ENCODE measurements around the gene COX6B2.
"Not testable (repeated sequence)": the region's sequence is repeated elsewhere in the genome, so short reads cannot be mapped to it uniquely, and the experiment has no call there.

Gene COX6B2, protein sequence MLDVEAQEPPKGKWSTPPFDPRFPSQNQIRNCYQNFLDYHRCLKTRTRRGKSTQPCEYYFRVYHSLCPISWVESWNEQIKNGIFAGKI

DNA sequence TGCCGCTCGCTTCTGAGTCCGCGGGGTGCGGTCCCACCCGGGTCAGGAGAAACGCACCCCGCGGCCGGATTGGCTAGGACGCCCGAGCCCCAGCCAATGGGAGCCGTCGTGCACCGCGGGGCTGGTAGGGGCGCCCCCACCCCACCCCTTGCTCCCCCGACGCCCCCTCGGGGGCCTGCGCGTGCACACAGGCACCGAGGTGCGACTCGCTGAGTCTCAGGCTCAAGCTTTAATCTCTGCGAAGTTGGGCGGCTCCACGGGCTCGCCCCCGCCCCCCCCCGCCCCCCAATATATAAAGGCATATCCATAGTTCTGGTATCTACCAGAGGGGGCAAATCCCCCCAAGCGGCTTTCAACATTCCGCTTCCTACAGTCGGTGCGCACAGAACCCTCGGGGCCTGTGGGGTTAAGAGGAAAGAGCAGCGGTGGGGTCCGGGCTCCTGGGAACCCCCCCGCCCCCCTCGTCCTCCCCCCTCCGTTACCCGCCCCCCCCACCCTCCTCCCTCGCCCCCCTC, at the start of gene COX6B2:
COX6B2 (minus strand) TSS at position 22 of the 515 bp plus-strand sequence. CDS start 198 bp downstream, outside the sequence.
- Mint-ChIP-seq H3K27me3 (peaks cover 72% of the 10 kb centered on the region), H3K4me3 (peak within 1 kb of the TSS; percentile 73), H3K27ac (ENCODE audit: low read depth) (peak within 1 kb of the TSS; percentile 25), H3K9me3 (no peaks in the 10 kb centered on the region), H3K36me3 (ENCODE audit: insufficient read depth) (peaks cover 3% of the 10 kb centered on the region), H3K4me1 (peaks cover 26% of the 10 kb centered on the region)
- ATAC-seq (replicated peaks; ENCODE audit: extremely low read depth, poor library complexity, severe bottlenecking) = no peak
- DNase-seq (ENCODE audit: low spot score in 2 of 2) = no peak

DNA sequence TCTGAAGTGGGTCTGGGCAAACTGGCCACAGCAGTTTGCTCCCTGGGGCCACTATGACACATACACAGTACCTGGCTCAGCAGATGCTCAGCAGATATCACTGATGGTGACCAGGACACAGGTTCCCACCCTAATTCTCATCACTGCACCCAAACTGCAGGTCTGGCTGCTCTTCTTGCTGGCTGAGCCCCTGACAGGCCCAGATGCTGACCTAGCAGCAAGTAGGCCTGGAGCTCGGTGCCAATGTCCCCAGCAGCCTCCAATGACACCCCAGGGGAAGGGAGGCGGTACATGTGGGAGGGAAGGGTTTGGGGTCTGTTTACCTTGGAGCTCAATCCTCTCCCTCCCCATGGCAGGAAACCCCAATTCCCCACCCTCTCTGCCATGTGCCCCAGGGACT, 48.0 kb upstream of the COX6B2 start:
- no peaks in the 10 kb centered on the region for H3K9me3 Mint-ChIP-seq
- H3K4me3 Mint-ChIP-seq = no peak overlapping the region

DNA sequence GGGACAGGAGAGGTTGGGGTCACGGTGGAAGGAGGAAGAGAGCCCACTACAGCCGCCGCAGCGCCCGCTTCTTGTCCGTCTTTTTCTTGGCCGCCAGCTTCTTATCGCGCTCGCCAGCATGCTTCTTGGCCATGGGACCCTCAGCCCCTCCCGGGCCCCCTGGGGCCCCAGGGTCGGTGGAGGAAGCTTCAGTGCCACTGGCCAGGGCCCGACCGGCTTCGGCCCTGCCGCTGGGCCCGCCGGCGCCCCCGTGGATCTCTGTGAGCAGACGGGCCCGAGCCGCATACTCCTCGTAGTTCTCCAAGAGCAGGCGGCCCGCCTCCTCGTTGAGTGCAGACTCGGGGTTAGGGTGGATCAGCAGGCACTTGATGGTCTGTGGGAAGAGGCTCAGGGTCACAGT, 46.9 kb upstream of the COX6B2 start:
- not testable (repeated sequence) for DNase-seq (ENCODE audit: low spot score in 2 of 2); H3K9me3 Mint-ChIP-seq; H3K27ac Mint-ChIP-seq (ENCODE audit: low read depth); H3K4me3 Mint-ChIP-seq; ATAC-seq (replicated peaks; ENCODE audit: extremely low read depth, poor library complexity, severe bottlenecking); H3K27me3 Mint-ChIP-seq
- Mint-ChIP-seq H3K36me3 (ENCODE audit: insufficient read depth) (peaks cover 44% of the 10 kb centered on the region), H3K4me1 (peaks cover 24% of the 10 kb centered on the region)

More for the DNA sequence above, 48.0 kb upstream of the COX6B2 start:
- no peak for DNase-seq (ENCODE audit: low spot score in 2 of 2)
- Mint-ChIP-seq H3K27ac (ENCODE audit: low read depth) (no peak overlapping the region), H3K4me1 (peaks cover 35% of the 10 kb centered on the region), H3K36me3 (ENCODE audit: insufficient read depth) (peaks cover 50% of the 10 kb centered on the region), H3K27me3 (no peaks in the 10 kb centered on the region)
- no peak for ATAC-seq (replicated peaks; ENCODE audit: extremely low read depth, poor library complexity, severe bottlenecking)

DNA sequence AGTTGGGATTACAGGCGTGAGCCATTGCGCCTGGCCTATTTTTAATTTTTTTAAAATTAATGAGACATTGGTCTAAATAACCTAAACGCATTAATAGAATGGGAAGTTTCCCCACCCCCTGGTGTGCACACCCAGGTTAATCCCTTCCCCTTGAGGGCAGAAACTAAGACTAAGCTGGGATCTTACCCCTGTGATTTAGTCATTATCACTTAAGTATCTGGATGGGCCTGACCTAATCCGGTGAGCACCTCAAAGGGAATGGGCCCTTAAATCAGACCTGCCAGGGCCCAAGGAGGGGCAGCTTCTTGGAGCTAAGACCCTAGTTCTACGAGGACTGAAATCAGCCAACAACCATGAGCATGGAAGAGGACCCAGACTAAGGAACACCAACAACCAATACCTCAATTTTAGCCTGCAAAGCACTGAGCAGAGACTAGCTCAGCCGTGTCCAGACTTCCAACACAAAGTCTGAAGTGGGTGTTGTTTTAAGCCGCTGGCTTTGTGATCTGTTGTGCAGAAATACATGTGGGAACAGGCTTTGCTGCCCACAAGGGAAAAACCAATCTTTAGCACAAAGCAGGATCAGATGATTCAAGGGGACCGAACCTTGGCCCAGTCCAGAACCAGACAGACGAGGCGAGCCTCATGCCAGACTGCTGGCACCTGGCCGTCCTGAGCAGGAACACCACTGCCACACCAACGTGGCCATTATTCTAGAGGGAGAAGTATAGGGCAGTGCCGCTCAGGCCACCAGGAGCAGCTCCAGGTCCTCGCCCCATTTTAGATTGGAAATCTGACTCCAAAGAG, 46.0 kb upstream of the COX6B2 start:
- ATAC-seq (replicated peaks; ENCODE audit: extremely low read depth, poor library complexity, severe bottlenecking) = no peak
- peaks cover 15% of the 10 kb centered on the region for H3K4me1 Mint-ChIP-seq
- peaks cover 39% of the 10 kb centered on the region for H3K36me3 Mint-ChIP-seq (ENCODE audit: insufficient read depth)
- H3K4me3 Mint-ChIP-seq = no peak overlapping the region
- no peak for DNase-seq (ENCODE audit: low spot score in 2 of 2)
- H3K27ac Mint-ChIP-seq (ENCODE audit: low read depth) = no peak overlapping the region
- no peaks in the 10 kb centered on the region for H3K9me3 Mint-ChIP-seq
- H3K27me3 Mint-ChIP-seq = no peaks in the 10 kb centered on the region

DNA sequence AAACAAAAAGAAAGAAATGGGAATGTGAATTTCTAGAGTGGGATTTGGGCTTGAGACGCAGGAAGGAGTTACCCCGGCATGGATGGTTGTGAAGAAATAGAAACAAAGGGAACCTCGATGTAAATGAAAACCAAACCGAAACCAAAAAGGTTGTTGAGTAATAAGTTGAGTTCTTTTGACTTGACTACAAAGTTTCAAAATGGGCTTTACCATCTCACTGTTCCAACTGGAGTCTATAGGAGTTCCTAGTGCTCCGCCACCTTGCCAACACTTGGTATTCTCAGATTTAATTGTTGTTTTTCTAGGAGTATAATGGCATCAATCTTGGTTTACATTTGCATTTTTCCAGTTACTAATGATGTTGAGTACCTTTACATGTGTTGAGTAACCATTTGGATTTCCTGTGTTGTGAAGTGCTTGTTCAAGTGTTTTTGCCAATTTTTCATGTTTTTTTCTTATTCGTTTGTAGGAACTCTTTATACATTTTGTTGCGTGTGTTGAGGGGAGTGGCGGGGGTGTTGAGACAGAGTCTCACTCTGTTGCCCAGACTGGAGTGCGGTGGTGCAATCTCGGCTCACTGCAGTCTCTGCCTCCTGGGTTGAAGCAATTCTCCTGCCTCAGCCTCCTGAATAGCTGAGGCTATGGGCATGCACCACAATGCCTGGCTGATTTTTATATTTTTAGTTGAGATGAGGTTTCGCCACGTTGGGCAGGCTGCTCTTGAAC, 43.8 kb upstream of the COX6B2 start:
- no peak for ATAC-seq (replicated peaks; ENCODE audit: extremely low read depth, poor library complexity, severe bottlenecking)

DNA sequence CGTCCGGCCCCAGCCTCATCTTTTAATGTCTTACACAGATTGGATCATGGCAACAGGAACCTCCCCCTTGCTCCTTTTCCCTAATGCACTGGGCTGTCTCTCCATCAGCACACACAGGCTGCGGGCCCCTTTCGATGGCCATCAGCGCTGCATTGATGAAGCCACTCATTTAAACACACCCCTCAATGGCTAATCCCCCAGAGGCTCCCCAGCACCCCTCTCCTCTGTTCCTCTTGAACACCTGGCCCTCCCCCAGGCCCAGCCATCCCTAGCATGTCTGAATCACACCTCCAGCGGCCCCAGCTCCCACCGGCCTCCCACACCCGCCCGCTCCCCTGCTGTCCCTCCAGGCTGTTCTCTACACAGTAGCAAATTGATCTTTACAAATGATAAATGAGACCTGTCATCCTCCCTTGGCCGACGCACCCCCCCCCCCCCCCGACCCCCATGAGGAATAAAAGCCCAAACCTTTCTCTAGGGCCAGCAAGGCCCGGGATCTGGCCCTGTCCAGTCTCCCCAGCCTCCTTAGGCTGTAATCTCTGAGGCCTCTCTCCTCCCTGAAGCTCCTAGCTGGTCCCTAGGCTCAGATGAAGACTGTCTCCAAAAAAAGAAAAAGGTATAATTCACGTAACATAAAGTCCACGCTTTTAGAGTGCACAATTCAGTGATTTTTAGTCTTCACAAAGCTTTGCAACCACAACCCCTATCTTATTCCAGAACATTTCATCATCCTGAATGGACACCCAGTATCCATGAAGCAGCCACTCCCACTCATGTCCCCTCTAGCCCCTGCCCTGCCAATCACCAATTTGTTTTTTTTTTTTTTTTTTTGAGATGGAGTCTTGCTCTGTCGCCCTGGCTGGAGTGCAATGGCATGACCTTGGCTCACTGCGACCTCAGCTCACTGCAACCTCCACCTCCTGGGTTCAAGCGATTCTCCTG, 38.6 kb upstream of the COX6B2 start:
- peaks cover 25% of the 10 kb centered on the region for H3K36me3 Mint-ChIP-seq (ENCODE audit: insufficient read depth)
- H3K27me3 Mint-ChIP-seq = no peaks in the 10 kb centered on the region
- no peak overlapping the region for H3K4me3 Mint-ChIP-seq
- no peak for DNase-seq (ENCODE audit: low spot score in 2 of 2)
- ATAC-seq (replicated peaks; ENCODE audit: extremely low read depth, poor library complexity, severe bottlenecking) = no peak
- no peaks in the 10 kb centered on the region for H3K9me3 Mint-ChIP-seq
- H3K27ac Mint-ChIP-seq (ENCODE audit: low read depth) = peak overlapping the region; percentile 19
- H3K4me1 Mint-ChIP-seq = peaks cover 36% of the 10 kb centered on the region

More for the DNA sequence above, 43.8 kb upstream of the COX6B2 start:
- no peak for DNase-seq (ENCODE audit: low spot score in 2 of 2)
- Mint-ChIP-seq H3K36me3 (ENCODE audit: insufficient read depth) (peaks cover 26% of the 10 kb centered on the region), H3K4me1 (peaks cover 14% of the 10 kb centered on the region), H3K27ac (ENCODE audit: low read depth) (peak overlapping the region; percentile 55), H3K27me3 (no peaks in the 10 kb centered on the region), H3K9me3 (no peaks in the 10 kb centered on the region), H3K4me3 (peak overlapping the region; percentile 16)

DNA sequence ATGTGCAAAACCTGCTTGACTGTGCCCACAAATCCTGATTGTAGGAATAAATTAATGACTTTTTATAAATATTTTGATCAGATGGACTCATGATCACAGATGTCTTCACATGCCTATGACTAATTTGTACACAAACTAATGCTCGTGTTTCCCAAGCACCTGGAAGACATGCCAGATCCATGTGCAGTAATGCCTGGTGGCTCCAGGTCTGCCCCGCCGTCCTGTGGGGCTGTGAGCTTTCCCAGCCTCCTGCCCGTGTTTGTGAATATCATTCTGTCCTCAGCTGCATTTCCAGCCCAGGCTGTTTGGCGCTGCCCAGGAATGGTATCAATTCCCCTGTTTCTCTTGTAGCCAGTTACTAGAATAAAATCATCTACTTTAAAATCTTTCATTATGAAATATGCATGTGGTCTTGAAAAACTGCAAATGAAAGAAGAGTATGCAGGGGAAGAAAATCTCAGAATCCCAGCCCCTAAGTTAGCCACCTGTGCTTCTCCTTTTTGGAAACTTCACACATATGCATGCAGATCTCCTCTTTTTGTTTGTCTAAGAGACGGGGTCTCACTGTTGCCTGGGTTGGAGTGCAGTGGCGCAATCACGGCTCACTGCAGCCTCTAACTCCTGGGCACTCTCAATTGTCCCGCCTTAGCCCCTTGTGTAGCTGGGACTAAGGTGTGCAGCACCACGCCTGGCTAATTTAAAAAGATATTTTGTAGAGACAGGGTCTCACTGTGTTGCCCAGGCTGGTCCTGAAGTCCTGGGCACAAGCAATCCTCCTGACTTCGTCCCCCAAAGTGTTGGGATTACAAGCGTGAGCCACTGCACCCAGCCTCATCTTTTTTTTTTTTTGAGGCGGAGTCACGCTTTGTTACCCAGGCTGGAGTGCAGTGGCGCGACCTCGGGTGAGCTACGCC, 37.4 kb upstream of the COX6B2 start:
- Mint-ChIP-seq H3K36me3 (ENCODE audit: insufficient read depth) (peaks cover 35% of the 10 kb centered on the region), H3K27ac (ENCODE audit: low read depth) (no peak overlapping the region)

DNA sequence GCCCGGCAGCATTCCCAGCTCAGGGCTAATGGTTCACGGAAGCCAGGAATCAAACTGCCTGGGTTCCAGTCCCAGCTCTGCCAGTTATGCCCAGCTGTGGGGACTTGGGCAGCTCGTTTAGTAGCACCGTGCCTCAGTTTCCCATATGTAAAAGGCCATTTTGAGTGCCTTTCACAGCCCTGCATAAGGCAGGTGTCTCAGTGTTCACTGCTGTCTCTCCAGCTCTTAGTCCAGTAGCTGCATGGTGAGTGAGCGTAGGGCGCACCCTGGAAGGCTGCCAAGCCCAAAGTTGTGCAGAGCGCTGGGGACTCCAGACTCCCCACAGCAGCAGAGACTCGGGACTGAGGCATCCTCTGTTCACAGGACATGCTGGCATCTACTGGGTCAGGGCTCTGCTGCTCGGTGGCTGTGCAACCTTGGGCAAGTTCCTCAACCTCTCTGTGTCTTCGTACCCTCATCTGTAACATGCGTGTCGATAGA, 36.7 kb upstream of the COX6B2 start:
- H3K4me3 Mint-ChIP-seq = no peak overlapping the region
- ATAC-seq (replicated peaks; ENCODE audit: extremely low read depth, poor library complexity, severe bottlenecking) = no peak
- peaks cover 53% of the 10 kb centered on the region for H3K4me1 Mint-ChIP-seq
- no peaks in the 10 kb centered on the region for H3K9me3 Mint-ChIP-seq
- peaks cover 41% of the 10 kb centered on the region for H3K36me3 Mint-ChIP-seq (ENCODE audit: insufficient read depth)
- H3K27ac Mint-ChIP-seq (ENCODE audit: low read depth) = no peak overlapping the region
- no peaks in the 10 kb centered on the region for H3K27me3 Mint-ChIP-seq
- DNase-seq (ENCODE audit: low spot score in 2 of 2) = no peak

More for the DNA sequence above, 37.4 kb upstream of the COX6B2 start:
- ATAC-seq (replicated peaks; ENCODE audit: extremely low read depth, poor library complexity, severe bottlenecking) (no peak), DNase-seq (ENCODE audit: low spot score in 2 of 2) (no peak)
- H3K4me1 Mint-ChIP-seq = peaks cover 46% of the 10 kb centered on the region
- no peaks in the 10 kb centered on the region for H3K27me3 Mint-ChIP-seq
- H3K4me3 Mint-ChIP-seq = no peak overlapping the region
- H3K9me3 Mint-ChIP-seq = no peaks in the 10 kb centered on the region

DNA sequence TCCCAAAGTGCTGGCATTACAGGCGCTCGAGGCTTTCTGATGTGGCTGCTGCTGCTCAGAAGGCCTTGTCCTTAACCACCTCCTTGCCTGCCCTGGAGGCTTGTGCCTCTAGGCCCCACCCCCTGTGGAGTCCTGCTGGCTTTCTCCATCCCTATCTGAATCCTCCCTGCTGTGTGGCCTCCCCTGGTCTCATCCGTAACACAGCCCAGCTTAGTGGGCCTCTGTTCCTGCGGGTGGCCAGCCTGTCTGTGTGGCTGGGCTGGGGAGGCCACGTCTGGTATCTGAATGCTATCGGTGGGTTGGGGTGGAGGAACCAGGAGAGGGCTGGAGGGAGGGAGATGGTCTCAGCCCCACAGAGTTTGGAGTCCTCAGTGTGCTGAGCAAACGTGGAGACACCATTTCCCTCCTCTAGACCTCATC, 36.0 kb upstream of the COX6B2 start:
- H3K4me3 Mint-ChIP-seq = no peak overlapping the region
- DNase-seq (ENCODE audit: low spot score in 2 of 2) (no peak), ATAC-seq (replicated peaks; ENCODE audit: extremely low read depth, poor library complexity, severe bottlenecking) (no peak)
- peaks cover 48% of the 10 kb centered on the region for H3K36me3 Mint-ChIP-seq (ENCODE audit: insufficient read depth)
- no peaks in the 10 kb centered on the region for H3K9me3 Mint-ChIP-seq
- H3K4me1 Mint-ChIP-seq = peaks cover 60% of the 10 kb centered on the region
- H3K27ac Mint-ChIP-seq (ENCODE audit: low read depth) = peak overlapping the region; percentile 71
- H3K27me3 Mint-ChIP-seq = no peaks in the 10 kb centered on the region

DNA sequence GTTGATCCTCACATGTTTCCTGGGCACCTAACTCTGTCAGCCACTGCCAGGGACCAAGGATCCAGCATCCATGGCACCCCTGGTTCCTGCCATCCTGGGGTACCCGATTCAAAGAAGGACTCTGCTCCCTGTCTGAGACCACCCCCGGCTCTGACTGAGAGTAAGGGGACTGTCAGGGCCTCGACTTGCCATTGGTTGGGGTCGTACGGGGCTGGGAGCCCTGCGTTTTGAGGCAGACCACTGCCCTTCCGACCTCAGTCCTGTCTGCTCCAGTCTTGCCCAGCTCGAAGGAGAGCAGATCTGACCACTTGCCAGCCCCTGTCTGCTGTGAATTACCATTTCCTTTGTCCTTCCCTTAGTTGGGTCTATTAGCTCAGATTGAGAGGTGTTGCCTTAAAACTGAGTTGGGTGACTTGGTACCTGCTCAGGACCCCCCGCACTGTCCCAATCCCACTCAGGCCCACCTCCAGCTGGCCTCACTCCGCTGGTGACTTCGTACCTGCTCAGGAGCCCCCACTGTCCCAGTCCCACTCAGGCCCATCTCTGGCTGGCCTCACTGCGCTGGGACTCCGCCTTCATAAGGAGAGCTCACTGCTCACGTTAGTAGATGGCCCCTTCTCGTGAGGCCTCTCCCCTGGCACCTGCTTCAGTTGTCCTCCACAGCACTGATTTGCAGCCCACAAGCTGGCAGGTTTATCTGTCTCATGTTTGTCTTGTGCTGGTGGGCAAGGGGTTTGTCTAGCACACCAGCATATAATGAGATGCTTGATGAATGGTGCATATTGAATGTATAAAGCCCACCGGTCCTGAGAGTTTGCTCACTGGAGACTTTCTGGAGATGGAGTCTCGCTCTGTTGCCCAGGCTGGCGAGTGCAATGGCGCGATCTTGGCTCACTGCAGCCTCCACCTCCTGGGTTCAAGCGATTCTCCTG, 35.1 kb upstream of the COX6B2 start:
- Mint-ChIP-seq H3K36me3 (ENCODE audit: insufficient read depth) (peaks cover 52% of the 10 kb centered on the region), H3K27ac (ENCODE audit: low read depth) (peak overlapping the region; percentile 71), H3K27me3 (no peaks in the 10 kb centered on the region), H3K4me3 (peak overlapping the region; percentile 97), H3K4me1 (peaks cover 67% of the 10 kb centered on the region), H3K9me3 (no peaks in the 10 kb centered on the region)
- DNase-seq (ENCODE audit: low spot score in 2 of 2) = no peak
- no peak for ATAC-seq (replicated peaks; ENCODE audit: extremely low read depth, poor library complexity, severe bottlenecking)

All from central memory CD8-positive, alpha-beta T cell (primary cell).